Measurements from ENCODE around the gene CEP43.

DNA sequence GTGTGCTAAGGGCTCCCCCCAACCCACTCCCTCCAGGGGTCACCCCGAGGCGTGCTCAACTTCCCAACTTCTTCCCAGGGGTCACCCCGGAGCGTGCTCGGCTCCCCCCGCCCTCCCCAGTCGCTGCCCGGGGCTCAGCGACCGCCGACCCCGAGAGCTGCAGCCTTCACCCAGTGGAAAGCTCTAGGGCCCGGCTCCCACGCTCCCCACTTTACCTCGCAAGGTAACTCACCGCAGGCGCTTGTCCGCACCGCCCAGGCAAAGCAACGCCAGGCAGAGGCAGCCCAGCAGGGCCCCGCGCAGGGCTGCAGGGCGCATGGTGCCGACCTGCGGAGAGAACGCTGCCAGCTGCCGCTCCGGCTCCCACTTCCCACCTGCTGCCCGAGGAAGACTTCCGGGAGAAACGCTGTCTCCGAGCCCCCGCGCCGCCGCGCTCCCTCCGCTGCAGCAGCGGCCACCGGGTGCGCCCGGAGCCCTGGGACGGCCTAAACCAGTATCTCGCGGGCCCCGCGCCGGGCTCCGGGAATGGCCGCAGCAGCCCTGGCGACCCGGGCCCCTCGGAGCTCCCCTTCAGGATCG is 43.2 kb upstream of the CEP43 start:
- no peak for TF ChIP-seq POLR2A (IDR thresholded peaks at IDR 0.05)
- TF ChIP-seq, protein P1, sequence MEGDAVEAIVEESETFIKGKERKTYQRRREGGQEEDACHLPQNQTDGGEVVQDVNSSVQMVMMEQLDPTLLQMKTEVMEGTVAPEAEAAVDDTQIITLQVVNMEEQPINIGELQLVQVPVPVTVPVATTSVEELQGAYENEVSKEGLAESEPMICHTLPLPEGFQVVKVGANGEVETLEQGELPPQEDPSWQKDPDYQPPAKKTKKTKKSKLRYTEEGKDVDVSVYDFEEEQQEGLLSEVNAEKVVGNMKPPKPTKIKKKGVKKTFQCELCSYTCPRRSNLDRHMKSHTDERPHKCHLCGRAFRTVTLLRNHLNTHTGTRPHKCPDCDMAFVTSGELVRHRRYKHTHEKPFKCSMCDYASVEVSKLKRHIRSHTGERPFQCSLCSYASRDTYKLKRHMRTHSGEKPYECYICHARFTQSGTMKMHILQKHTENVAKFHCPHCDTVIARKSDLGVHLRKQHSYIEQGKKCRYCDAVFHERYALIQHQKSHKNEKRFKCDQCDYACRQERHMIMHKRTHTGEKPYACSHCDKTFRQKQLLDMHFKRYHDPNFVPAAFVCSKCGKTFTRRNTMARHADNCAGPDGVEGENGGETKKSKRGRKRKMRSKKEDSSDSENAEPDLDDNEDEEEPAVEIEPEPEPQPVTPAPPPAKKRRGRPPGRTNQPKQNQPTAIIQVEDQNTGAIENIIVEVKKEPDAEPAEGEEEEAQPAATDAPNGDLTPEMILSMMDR (IDR thresholded peaks at IDR 0.05) = no peak

Measured in Peyer's patch (tissue), 4 donors.